HG02981 (cell line): Measurements from ENCODE around the gene IFTAP.

ENCODE experiments used
- ATAC-seq: cut with Tn5 transposase; IDR thresholded peaks from one replicate; pipeline ENCODE4 v1.9.1; 2021; ENCODE audit warnings: mild to moderate bottlenecking, moderate library complexity; ENCODE audit not compliant: unreplicated experiment

The IFTAP gene

DNA sequence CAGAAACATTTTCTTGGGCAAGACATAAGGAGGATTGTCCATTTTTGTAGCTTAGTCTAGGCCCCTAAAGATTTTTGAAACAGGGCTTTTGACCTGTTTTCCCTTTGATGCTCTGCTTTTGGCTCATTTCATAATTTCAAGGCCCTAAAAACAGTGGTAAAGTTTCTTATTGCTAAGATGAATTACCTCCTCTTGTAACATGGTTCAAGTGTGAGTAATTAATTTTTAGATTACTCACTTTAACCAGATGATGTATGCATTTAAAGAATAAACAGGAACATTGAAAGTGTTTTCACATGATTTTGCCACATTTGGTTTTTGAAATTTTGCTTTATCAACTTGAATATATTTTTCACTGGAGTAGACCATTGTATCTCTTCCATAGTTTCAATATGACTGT, 2.6 kb downstream of the IFTAP start:
- no peak for ATAC-seq

DNA sequence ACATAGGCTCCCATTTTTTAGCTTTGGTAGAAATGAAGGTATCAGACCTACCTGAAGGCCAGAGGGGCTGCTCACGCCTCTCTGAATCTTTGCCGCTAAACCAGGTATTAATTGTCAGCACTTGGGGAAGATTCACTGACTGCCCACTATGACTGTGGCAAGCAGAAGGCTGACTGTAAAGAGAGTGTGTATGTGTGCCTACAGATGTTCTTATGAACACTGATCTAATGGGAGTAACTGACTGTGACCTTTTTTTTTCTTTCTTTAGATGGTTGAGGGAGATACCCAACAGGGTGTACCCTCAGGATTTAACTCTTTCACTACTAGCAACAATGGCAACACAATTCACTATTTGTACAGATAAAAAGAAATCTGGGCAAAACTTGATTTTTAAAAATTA, 3.7 kb downstream of the IFTAP start, which contains the start of gene RAG2:
Gene RAG2 (minus strand): TSS at position 186 of the 400 bp plus-strand sequence. CDS start 4,068 bp downstream, outside the sequence.
- ATAC-seq: no peak

DNA sequence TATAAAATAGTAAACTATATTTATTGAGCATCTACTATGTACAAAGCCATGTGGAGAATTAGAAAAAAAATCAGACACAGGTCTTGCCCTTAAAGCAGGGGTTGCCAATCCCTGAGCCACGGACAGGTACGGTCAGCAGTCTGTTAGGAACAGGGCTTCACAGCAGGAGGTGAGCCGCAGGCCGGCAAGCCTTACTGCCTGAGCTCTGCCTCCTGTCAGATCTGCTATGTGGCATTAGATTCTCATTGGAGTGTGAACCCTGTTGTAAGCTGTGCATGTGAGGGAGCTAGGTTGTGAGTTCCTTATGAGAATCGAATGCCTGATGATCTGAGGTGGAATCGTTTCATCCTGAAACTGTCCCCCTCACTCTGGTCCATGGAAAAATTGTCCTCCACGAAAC, 5.9 kb downstream of the IFTAP start:
- no peak for ATAC-seq

DNA sequence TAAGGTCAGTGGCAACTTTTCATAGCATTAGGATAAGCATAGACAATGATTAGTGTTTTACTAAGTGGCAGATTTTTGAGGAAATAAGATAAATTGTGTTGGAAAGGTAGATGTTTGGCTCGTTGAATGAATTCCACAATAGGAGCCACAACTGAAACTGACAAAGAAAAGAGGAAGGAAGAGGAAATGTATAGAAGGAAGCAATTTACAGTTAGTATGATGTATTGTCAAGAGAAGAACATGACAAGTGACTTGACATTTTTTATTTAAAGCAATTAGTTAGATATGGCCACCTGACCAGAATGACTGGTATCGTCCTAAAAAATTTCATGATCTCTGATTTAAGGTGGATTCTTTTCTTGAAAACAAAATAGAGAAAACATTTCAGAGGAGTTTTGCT, 6.9 kb downstream of the IFTAP start:
- no peak for ATAC-seq

DNA sequence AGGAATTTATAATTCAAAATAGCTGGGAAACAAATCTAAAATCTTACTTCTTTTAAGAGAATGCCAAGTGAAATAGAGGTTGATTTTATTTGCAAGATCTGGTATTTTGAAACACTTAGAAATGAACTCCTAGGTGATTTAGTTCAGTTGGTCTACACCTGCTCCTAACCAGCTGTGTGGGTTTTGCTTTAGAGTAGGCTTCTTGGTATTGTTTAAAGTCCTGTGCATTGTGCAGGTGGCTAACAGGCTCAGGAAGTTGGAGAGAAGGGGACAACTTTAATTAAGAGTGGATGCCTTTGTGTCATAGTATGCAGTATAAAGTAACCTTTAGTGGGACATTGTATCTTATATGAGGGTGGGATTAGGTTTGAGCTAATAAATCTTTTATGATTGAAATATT, 7.8 kb downstream of the IFTAP start:
- no peak for ATAC-seq

DNA sequence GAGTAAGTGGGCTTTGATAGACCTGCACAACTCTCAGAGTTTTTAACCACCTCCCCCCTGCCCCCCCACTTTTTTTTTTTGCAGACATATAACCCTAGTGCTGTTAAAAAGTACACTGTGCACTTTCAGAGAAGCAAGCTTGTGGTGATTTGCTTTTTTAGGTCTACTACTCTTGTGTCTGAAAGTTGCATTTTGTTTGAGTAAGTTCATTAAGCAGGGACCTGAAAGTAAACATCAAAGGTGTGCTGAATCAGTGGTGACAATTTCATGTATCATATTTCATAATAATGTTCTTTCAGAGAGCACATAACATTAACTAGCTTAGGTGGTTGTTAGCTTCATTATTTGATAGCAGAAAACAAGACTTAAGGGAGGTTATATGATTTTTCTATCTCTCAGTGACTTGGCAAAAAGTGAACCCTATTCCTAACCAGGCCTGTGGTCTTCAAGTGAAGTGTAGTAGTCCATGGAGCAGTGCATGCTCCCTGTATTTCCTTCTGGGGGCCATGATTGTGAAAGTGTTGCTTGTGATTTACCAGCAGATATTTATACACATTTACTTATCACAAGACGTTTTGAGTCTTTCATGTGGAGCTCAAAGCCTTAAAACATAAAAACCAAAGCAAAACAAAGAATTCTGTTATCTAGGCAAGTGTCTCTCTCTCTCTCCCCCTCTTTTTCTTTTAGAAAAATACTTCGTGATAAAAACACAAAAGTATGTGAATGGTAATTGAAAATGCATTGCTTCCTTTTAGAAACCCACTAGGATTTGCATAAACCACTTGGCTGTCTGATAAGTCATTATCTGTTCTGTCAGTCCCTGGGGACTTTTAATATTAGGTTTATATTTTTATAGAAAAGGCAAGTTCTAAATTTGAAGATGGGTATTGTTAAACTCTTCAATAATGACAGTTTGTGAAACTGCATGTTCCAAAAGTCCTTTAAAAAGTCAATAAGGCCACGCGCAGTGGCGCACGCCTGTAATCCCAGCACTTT, 11.2 kb downstream of the IFTAP start:
- no peak for ATAC-seq

DNA sequence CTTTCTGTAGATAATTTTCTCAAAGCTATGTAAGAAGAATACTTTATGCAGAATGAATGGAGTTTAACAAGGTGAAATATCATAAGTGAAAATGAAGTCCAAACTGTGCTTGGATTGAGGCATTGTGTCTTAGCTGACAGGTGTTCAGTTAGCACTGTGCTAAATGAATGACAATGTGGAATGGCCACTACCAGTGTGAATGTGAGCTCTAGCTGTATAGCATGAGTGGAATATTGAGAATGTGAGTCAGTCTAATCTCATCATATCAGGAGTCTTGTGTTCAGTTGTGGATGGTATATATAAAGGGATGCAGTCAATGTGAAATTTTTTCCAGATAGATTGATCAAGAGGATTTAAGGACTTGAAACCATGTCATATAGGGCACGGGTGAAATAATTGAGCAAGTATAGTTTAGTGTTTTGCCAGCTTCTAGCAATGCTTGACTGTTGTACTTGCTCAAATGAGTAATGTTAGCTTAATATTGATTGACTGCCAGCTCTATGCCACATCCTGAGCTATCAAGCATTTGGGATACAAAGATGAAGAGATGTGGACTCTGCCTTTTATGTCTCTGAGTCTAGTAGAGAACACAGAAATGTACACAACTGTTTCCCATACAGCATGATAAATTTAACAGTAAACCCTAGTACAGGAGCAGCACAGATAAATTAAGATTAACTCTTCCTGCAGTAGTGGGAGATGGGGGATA, 14.3 kb downstream of the IFTAP start:
- no peak for ATAC-seq

DNA sequence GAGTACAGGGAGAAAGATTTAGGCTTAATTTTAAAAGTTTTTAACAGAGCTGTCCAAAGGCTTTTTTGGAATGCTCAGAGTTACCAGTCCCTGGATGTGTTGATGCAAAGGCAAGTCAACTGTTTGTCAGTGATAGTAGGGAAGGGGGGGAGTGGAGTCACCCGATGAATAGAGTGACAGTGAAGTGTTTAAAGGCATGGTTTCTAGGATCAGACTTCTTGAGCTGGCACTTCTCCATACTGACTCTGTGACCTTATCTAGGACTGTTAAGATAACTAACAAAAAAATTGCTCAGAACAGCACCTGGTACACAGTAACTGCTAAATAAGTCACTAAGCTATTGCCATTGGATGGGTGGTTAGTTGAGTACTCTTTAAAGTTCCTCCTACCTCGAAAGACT, 15.1 kb downstream of the IFTAP start:
- ATAC-seq: no peak

DNA sequence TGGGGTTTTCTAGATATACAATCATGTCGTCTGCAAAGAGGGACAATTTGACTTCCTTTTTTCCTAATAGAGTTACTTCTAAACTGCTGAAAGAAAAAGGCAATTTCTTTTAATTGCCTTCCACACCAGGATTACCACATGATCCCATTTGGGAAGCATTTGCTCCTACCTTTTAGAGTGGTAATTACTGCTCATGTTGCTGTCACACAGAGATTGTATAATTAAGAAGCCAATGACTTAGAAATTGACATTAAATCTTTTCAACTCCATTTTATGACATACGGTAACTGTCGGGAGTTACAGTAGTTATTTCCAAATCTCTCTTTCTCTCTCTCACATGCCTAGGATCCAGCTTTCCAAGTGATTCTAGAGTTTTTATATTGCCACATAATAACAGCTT, 21.5 kb downstream of the IFTAP start:
- no peak for ATAC-seq

DNA sequence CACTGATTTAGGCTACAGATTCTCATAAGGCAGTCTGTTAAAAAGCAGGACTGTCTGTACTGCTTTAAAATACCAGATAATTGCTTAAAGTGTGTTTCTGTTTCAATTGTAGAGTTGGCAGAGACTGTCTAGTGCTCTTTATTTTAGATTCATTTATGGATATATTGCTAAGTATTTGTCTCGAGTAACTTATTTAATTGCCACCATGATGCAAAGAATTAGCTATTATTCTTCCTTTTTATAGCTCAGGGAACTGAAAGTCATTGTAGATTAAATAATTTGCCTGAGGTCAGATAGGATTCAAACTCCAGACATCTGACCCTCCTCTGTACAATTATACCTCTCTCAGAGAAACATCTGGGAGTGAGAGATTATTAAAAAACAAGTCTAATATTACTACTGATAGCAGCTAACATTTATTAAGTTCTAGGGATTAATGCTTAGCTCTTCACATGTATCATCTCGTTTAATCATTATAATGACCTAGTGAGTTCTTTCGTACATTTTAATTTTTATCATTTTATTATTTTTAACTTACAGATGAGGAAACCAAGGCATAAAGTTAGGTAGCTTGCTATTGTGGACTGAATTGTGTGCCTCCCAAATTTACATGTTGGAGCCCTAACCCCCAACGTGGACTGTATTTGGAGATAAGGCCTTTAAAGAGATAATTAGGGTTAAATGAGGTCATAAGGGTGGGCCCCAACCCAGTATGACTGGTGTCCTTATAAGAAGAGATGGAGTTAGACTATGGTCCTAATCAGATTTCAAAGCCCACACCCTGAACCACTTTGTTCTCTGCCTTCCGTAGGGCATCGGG, 23.5 kb downstream of the IFTAP start:
- ATAC-seq: no peak

DNA sequence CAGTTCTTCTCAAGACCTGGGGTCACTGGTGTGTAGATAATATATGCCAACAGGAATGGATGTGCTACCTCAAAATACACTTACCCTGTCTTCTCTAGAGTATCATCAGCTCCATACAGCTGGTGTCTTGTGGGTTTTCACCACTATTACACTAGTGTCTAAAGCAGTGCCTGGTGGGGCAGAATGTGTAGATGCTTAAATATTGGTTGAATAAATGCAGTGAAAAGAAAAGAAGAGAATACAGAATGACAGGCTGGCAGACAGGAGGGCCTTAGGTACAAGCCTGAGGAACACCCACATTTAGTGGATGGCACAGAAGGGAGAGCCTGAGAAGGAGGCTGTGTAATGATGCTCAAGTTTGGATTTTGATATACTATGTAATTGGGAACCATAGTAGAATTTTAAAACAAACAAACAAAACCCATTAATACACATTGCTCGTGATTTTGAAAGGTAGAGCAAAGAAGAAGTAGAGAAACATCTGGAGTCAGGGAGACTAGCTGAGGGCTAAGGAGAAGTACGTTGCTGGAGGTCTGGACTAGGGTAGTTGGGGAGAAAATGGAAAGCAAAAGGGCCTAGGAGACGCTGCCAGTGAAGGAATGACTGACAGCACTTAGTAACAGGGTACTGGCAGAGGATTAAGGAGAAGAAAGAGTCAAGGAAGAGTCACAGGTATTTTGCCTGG, 24.2 kb downstream of the IFTAP start:
- ATAC-seq: no peak

DNA sequence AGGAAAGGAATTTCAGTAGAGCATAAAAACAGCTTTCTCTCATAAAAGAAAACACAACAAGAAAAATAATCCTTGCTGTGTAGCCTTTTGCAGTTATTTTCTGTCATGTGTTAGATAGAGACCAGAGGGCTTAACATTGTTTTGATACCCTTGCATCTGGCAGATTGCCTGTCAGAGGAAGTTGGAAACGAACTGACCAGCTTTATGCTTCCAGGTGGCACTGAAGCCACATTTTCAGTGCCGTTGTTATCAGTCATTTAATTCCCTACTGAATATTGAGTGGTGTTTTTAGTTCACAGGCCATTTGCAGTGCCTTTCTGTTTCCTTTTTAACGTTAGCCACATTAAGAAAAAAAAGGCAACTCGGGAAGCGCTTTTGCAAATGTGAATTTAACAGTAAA, 25.2 kb downstream of the IFTAP start:
- ATAC-seq: no peak

DNA sequence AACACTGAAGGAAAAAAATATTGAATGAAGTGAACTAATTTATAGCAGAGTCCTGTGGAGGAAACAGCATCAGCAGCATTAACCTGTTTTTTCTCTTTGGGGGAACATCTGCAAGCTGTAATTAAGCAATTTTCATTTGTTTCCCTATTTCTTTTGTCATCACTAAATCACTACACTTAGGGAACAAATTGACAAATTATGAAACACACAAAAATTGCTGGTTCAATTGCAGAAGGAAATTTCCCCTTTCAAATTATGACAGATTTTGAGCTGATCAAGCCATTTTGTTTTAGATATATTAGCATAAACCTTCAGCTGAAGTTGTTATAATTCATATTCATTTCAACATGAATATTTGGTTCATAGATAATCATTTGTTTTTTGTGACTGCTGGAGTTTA, 25.9 kb downstream of the IFTAP start:
- ATAC-seq: no peak

DNA sequence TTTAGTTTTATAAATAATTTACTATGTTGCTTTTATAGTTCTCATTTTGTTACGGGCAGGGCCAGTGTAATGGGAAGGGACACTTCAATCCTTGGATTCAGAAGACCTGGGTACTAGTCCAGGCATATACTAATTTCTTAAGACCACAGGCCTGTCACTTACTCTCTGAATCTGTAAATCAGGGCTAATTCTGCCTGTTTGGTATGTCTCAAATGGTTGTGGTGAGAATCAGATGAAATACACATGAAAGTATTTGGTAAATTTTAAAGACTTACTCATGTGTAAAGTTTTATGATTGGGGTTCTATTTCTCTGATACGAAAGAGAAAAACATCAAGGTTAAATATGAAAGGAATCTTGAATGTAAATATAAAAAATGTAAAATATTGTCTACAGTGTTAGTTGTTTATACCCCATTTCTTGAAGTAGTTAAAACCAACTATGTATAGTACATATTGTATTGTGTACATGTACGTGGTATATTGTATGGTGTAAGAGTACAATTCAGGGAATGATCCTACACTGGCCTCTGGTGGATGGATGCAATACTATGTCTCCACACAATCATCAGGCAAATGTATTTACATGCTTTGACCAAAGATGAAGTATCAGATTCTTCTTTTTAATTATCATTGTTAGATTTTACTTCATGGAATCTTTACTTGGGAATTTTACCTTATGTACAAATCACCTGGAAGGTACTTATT, 28.3 kb downstream of the IFTAP start:
- ATAC-seq: no peak

DNA sequence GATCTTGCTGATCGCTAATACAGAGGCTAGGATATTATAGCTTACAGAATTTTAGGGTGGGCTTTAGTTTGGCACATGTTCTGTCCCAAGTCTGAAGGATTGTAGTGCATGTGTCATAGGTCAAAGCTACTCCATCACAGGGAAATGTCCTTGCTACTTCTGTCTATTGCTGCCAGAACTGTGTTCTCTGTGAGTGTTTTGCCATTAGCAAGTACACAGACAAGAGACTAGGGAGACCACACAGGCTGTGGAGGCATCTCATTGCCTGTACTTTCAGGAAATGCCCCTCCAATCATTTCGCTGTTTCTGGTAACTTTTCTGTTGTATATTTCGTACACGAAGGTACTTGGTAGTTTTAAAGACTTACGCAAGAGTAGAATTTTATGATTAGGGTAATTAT, 29.2 kb downstream of the IFTAP start:
- no peak for ATAC-seq

DNA sequence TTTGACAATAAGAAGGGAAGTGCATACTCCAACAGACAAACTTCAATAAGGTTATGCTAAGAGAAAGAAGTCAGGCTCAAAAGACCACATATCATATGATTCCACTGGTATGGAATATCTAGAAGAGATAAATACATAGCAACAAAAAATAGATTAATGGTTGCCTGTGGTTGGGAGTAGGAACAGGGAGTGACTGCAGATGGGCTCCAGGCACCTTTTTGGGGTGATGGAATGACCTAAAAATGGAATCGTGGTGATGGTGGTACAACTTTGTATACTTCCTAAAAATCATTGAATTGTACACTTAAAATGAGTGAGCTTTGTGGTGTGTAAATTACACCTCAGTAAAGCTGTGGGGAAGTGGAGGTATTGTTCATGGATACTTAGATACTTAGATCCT, 32.7 kb downstream of the IFTAP start:
- no peak for ATAC-seq

DNA sequence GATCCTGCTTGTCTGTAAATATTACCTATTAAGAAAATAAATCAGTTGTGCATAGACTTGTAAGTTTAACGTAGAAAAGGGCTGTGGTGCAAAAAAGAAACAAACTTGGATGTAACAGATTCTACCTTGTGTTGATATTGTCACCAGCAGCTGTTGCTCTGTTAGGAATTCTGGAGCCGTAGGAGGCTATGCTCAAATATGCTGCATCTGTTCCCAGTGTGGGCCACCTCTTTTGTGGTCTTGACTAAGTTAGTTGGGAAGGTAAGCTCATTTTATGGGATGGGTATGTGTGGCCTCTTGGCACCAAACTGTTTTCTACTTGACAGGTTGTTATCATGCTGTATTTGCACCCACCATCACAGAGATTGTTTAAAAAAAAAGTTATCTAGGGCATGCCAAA, 33.2 kb downstream of the IFTAP start:
- no peak for ATAC-seq

DNA sequence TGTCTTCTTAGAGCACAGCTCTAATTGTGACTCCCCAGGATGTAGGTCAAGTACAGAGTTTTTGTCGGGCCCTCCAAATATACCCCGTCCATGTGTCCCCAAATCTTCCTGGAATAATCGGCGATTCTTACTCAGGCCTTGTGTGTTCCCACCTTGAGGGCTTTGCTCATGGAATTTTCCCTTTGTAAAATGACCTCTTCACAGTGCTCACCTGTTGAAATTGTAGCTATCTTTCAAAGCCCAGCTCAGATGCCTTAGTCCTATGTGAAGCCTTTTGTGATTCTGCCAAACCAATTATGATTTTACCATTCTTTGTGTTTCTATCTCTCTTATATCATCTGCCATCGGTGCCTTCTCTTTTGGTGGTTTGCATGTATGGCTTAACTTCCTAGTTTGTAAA, 33.8 kb downstream of the IFTAP start:
- ATAC-seq: no peak

DNA sequence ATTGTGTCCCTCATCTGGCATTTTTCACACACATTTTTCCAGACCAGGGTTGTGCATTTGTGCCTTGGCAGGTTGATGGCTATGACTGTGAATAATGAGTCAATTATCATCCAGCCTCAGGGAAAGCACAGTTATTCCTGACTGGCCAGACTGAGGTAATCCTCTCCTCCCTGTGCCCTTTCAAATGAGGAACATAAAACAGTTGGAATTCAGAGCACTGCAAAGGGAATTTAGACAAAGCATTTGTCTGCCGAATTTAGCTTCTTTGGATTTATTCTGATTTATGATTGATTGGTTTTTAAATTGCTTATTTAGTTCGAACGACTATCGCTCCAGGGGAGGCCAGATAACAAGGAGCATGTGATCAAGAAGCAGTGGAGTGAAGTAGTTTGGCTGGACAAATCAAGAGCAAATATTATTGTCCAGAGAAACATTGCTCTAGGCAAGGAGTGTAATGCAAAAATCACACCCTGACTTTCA, 34.5 kb downstream of the IFTAP start:
- no peak for ATAC-seq

DNA sequence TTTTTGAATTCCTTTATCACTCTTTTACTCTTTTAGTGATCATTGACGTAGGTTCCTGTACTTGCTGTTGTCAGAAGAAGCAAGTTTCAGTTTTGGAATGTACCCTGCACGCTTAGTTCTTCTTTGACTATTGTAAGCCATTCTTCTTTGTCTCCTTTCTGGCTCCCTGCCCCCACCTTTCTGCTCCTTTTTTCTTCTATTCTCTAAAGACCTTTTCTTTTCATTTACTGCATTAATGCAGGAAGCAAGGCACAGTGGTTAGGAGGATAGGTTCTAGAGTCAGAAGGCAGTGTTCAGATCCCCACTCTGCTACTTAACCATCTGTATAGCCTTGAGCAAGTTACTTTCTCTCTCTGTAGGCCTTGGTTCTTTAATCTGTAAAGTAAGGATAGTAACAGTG, 37.5 kb downstream of the IFTAP start:
- ATAC-seq: peak; percentile 62
